AG09319 (cell line): ENCODE results near the gene SLC12A7.
"Not testable (repeated sequence)": the region's sequence is repeated elsewhere in the genome, so short reads cannot be mapped to it uniquely, and the experiment has no call there.

Experiments
- DNase-seq: peaks from one replicate; pipeline ENCODE4 v3.0.0-alpha.2; 2010; ENCODE audit warnings: low read depth; ENCODE audit errors: extremely low read depth
- TF ChIP-seq, protein P1 (sequence below): IDR thresholded peaks from 2 replicates; pipeline ENCODE4 v1.5.1; 2011; ENCODE audit warnings: low read depth, mild to moderate bottlenecking, inconsistent platforms, low read length, moderate library complexity

The SLC12A7 gene

DNA sequence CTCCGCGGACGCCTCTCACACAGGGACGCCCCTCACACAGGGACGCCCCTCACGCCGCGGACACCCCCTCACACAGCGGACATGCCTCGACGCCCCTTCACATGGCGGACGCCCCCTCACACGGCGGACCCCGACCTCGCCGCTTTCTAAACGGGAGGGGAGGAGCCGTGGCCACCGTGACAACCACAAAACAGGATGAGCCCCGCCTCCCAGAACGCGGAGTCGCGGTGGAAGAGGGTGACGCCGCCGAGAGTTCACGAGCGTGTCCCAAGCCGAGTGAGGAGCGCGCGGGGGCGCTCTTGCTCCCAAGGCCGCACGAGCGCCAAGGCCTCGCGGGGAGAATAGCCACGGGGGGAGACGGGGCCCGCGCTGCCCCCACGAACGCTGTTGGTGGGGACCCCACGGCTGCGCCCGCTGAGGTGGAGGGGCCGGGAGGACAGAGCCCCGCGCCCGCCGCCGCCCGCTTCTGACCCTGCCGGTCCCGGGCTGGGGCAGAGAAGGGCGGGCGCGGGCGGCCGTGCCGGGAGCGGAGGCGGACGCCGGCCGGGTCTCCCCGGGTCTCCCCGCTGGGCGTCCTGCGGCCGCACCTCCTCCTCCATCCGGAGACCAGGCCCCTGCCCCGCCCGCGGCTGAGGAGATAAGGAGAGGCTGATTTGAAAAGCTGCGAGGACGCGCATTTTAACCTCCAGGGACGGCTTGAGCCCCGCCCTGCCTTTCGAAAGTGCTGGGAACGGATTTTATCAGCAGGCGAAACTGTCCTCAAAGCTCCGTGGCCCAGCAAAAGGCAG is 107.2 kb downstream of the SLC12A7 start:
- DNase-seq, result no peak

DNA sequence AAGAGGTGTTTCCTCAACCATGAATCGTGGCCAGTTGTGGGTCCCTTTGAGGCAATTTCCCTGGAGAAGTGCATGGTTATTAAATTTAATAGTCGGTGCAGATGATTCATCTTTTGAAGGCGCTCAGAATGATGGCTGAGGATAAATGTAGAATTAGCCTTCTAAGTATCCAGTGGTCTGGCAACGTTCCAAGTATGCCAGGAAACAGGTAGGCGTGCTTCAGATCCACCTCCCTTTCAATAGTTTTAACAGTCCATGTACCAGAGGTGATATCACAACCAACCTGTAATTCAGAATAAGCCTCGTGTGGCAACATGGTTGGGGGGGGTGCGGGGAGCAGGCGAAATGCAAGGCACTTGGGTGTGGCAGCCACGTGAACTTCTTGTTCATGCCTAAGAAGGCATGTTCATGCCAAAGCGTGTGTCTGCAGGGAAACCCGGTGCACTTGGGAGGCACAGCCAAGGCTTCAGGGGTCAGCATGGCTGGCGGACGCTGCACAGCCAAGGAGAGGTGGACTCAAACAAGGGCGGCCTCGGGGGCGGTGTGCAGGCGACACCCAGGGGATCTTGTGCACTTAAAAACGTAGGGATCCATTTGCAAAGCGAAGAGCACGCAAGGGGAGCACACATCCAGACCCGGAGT is 108.4 kb downstream of the SLC12A7 start:
- no peak for DNase-seq
- TF ChIP-seq, protein P1, sequence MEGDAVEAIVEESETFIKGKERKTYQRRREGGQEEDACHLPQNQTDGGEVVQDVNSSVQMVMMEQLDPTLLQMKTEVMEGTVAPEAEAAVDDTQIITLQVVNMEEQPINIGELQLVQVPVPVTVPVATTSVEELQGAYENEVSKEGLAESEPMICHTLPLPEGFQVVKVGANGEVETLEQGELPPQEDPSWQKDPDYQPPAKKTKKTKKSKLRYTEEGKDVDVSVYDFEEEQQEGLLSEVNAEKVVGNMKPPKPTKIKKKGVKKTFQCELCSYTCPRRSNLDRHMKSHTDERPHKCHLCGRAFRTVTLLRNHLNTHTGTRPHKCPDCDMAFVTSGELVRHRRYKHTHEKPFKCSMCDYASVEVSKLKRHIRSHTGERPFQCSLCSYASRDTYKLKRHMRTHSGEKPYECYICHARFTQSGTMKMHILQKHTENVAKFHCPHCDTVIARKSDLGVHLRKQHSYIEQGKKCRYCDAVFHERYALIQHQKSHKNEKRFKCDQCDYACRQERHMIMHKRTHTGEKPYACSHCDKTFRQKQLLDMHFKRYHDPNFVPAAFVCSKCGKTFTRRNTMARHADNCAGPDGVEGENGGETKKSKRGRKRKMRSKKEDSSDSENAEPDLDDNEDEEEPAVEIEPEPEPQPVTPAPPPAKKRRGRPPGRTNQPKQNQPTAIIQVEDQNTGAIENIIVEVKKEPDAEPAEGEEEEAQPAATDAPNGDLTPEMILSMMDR, result no peak

More for the DNA sequence above, 107.2 kb downstream of the SLC12A7 start:
- TF ChIP-seq, protein P1, result peak; percentile 62

DNA sequence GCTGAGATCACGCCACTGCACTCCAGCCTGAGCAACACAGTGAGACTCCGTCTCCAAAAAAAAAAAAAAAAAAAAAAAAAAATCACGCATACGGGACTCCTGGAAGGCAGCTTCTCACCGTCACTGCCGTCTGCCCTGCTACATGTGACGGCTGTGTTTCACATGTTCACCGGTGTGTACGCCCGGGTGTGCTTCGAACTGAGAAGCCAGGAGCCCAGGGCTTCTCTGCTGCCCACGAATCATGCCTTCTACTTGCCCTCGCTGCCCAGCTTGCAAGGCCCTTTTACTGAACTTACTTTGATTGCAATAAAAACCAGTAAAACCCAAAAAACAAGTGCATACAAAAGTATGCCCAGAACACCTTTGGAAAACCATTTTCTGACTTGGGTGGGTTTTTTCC is 109.0 kb downstream of the SLC12A7 start:
- no peak for DNase-seq
- TF ChIP-seq, protein P1, result no peak

DNA sequence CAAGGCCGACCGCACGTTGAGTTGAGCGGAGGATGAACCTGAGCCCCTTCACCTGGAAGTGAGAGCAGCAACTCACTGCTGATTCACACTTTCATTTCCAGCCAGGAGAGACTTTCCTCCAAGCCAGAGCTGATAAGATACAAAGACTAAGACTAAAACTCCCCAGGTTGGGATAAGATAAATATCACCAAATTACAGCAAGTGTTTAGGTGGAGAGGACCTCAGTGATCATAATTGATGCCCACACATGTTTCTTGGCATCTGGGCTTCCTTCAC is 109.7 kb downstream of the SLC12A7 start:
- DNase-seq, result no peak
- TF ChIP-seq, protein P1, result no peak

DNA sequence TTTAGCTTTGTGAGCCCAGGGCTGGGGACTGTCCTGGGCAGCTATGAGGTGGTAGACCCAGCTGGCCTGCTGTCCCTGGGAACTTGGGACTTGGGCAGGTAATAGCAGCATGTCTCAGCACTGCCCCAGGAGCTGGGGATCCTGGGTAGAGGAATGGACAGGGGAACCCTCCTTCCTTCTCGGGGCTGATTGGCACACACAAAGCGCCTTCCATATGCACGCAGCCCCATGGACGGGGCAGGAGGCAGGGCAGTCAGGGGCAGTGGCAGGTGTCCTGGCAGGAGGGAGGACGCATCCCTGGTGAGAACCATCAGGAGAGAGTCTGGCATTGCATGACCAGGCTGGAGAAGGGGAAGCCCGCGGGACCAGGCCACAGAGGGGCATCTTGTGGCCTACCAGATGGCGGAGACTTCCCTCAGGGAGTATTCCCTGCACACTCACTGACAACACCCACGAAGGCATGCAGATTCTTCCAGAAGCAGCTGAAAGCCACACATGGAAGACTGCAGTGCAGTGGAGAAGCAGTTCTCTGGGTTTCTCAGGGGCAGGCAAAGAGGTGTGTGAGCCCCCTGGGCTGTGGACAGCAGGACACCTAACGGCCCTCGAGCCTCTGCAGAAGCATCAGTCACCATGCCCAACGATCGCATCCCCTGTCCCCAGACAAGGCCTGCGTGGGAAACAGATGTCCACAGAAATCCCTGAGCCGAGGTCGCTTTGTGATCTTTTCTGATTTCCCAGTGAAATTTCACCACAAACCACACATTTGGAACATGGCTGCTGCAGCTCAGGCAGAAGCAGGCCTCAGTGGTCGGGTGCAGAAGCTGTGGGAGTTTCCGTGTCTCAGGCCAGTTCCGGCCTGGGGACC is 110.2 kb downstream of the SLC12A7 start:
- DNase-seq, result no peak
- TF ChIP-seq, protein P1, result no peak

DNA sequence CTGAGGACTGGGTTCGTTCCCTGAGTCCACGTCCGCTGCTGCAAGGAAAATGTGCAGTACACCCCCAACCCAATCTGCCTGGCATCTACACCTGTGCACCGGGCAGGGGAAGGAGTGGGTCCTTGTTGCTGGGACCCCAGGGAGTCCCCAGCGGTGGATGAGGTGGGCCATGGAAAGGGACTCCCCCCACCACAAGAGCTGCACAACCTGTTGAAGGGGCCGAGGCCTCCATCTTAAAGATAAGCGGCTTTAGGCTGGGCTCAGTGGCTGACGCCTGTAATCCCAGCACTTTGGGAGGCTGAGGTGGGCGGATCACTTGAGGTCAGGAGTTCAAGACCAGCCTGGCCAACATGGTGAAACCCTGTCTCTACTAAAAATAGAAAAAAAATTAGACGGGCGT is 111.0 kb downstream of the SLC12A7 start:
- not testable (repeated sequence) for DNase-seq
